SK-N-SH (cell line): Measurements from ENCODE around the gene USP40. TPM values are rescaled to one million over a fixed set of nuclear protein-coding genes. Genes with fewer than 3 reads are reported as not detected.

Experiments used
- CTCF ChIA-PET: fragments of 300-600, 350-600 bp; formaldehyde crosslinking; extraction: SDS; loops from one replicate; lab custom pipeline; 2021; lab: Yijun Ruan, JAX
- POLR2A ChIA-PET: fragments of 350-600 bp; sonication (Branson Sonifier 250); formaldehyde crosslinking; extraction: SDS; loops from one replicate; lab custom pipeline; 2020; ENCODE audit warnings: antibody characterized with exemption, inconsistent platforms; lab: Yijun Ruan, JAX
- DNase-seq: peaks from one replicate; pipeline ENCODE4 v3.0.0; 2012
- H2AFZ ChIP-seq: fragments of 200-600 bp; sonication (generic); 2 replicates; pipeline ENCODE4 v1.8.1; 2016; ENCODE audit warnings: antibody characterized with exemption, mild to moderate bottlenecking, low read depth
- H3F3A ChIP-seq: fragments of 200-600 bp; sonication (generic); replicated peaks from 2 replicates; pipeline ENCODE3; 2016; ENCODE audit warnings: antibody characterized with exemption, mild to moderate bottlenecking; ENCODE audit not compliant: insufficient read depth
- H3K27ac ChIP-seq, 2 experiments: fragments of 200-500 bp in 1 of 2; fragments of 200-600 bp in 1 of 2; sonication (Bioruptor generic) in 1 of 2; sonication (generic), shearing (Covaris generic) in 1 of 2; 2 replicates each; pipeline versions ENCODE4 v1.5.1 to v1.6.1; 2014 to 2016; ENCODE audit warnings: low read depth in 2 of 2, inconsistent platforms in 1 of 2, low read length in 1 of 2, mild to moderate bottlenecking in 1 of 2, mixed read lengths in 1 of 2
- H3K27me3 ChIP-seq: fragments of 200-600 bp; sonication (generic), shearing (Covaris generic); 2 replicates; pipeline ENCODE4 v1.6.1; 2016; ENCODE audit warnings: mixed run types; ENCODE audit not compliant: insufficient read depth
- H3K36me3 ChIP-seq, 2 experiments: fragments of 200-500 bp in 1 of 2; fragments of 200-600 bp in 1 of 2; sonication (Bioruptor generic) in 1 of 2; sonication (generic) in 1 of 2; replicated peaks in 1 of 2; 2 replicates each; pipeline versions ENCODE3 to v1.5.1; 2014 to 2016; ENCODE audit warnings: low read length in 1 of 2, mild to moderate bottlenecking in 1 of 2; ENCODE audit not compliant: insufficient read depth in 2 of 2, control insufficient read depth in 1 of 2
- H3K4me1 ChIP-seq, 2 experiments: fragments of 200-500 bp in 1 of 2; fragments of 200-600 bp in 1 of 2; sonication (Bioruptor generic) in 1 of 2; sonication (generic), shearing (Covaris generic) in 1 of 2; 2 replicates each; pipeline versions ENCODE4 v1.5.1 to v1.6.1; 2014 to 2016; ENCODE audit warnings: low read depth in 1 of 2, low read length in 1 of 2, mixed run types in 1 of 2; ENCODE audit not compliant: insufficient read depth in 2 of 2, control insufficient read depth in 1 of 2
- H3K4me2 ChIP-seq: fragments of 200-600 bp; sonication (generic), shearing (Covaris generic); 2 replicates; pipeline ENCODE4 v1.6.1; 2017; ENCODE audit warnings: mixed run types
- H3K4me3 ChIP-seq, 2 experiments: fragments of 200-500 bp in 1 of 2; fragments of 200-600 bp in 1 of 2; sonication (Bioruptor generic) in 1 of 2; sonication (generic), shearing (Covaris generic) in 1 of 2; 2 replicates each; pipeline versions ENCODE4 v1.5.1 to v1.8.1; 2014 to 2016; ENCODE audit warnings: low read depth in 2 of 2, inconsistent platforms in 1 of 2, low read length in 1 of 2, mild to moderate bottlenecking in 1 of 2, mixed read lengths in 1 of 2, moderate library complexity in 1 of 2
- H3K79me2 ChIP-seq: fragments of 200-600 bp; sonication (generic); 2 replicates; pipeline ENCODE4 v1.8.1; 2017; ENCODE audit warnings: mild to moderate bottlenecking; ENCODE audit not compliant: insufficient read depth
- H3K9ac ChIP-seq: fragments of 200-600 bp; sonication (generic); 2 replicates; pipeline ENCODE4 v1.6.1; 2017; ENCODE audit warnings: mixed run types
- H3K9me2 ChIP-seq: fragments of 200-600 bp; sonication (generic); 2 replicates; pipeline ENCODE4 v1.6.1; 2017; ENCODE audit warnings: mixed run types
- H3K9me3 ChIP-seq: fragments of 200-600 bp; sonication (generic); 2 replicates; pipeline ENCODE4 v1.6.1; 2017; ENCODE audit warnings: mixed run types, mild to moderate bottlenecking, moderate library complexity
- H4K20me1 ChIP-seq: fragments of 200-600 bp; sonication (generic); 2 replicates; pipeline ENCODE4 v1.6.1; 2017; ENCODE audit warnings: mild to moderate bottlenecking, mixed run types; ENCODE audit not compliant: insufficient read depth
- ELF1 ChIP-seq: IDR thresholded peaks from 2 replicates; pipeline ENCODE4 v1.4.0; 2012
- EP300 ChIP-seq, 2 experiments: IDR thresholded peaks; 2 replicates each; pipeline versions ENCODE4 v1.4.0 to v1.6.1; 2012; ENCODE audit warnings: borderline replicate concordance in 1 of 2, low read depth in 1 of 2, low read length in 1 of 2
- EZH2phosphoT487 ChIP-seq: fragments of 200-600 bp; sonication (generic); IDR thresholded peaks from 2 replicates; pipeline ENCODE4 v1.6.1; 2017; ENCODE audit warnings: low read depth, mixed run types, mild to moderate bottlenecking, antibody characterized with exemption, moderate library complexity, borderline replicate concordance
- FOSL2 ChIP-seq: IDR thresholded peaks from 2 replicates; pipeline ENCODE4 v1.4.0; 2012; ENCODE audit warnings: low read depth, mild to moderate bottlenecking, moderate library complexity, borderline replicate concordance
- FOXJ3 ChIP-seq: sonication (generic); formaldehyde crosslinking; IDR thresholded peaks from 2 replicates; pipeline ENCODE4 v1.5.1; 2020; ENCODE audit warnings: mild to moderate bottlenecking, missing genetic modification reagents
- FOXM1 ChIP-seq: IDR thresholded peaks from 2 replicates; pipeline ENCODE4 v1.4.0; 2012; ENCODE audit warnings: low read depth, mild to moderate bottlenecking
- GABPA ChIP-seq: IDR thresholded peaks from 2 replicates; pipeline ENCODE4 v1.4.0; 2012; ENCODE audit warnings: low read depth, mild to moderate bottlenecking
- GATA2 ChIP-seq: sonication (generic); formaldehyde crosslinking; IDR thresholded peaks from 2 replicates; pipeline ENCODE4 v1.5.0; 2020; ENCODE audit warnings: mild to moderate bottlenecking, missing genetic modification reagents
- MAX ChIP-seq: IDR thresholded peaks from 2 replicates; pipeline ENCODE4 v1.4.0; 2012; ENCODE audit warnings: low read depth
- MEF2A ChIP-seq: IDR thresholded peaks from 2 replicates; pipeline ENCODE4 v1.4.0; 2012; ENCODE audit warnings: low read depth, borderline replicate concordance
- MXI1 ChIP-seq: IDR thresholded peaks from 2 replicates; pipeline ENCODE4 v1.6.1; 2012; ENCODE audit warnings: mild to moderate bottlenecking, low read depth, low read length, improper control_type of control experiment
- NFIC ChIP-seq: IDR thresholded peaks from 2 replicates; pipeline ENCODE4 v1.4.0; 2012; ENCODE audit warnings: borderline replicate concordance
- NRF1 ChIP-seq: IDR thresholded peaks from 2 replicates; pipeline ENCODE4 v1.6.1; 2012; ENCODE audit warnings: low read depth, mild to moderate bottlenecking, low read length
- PBX3 ChIP-seq: IDR thresholded peaks from 2 replicates; pipeline ENCODE4; 2012
- RAD21 ChIP-seq: IDR thresholded peaks from 2 replicates; pipeline ENCODE4 v1.6.1; 2012; ENCODE audit warnings: mild to moderate bottlenecking, low read length
- RCOR1 ChIP-seq: fragments of 150-350 bp; IDR thresholded peaks from 2 replicates; pipeline ENCODE4 v1.6.1; 2017; ENCODE audit warnings: antibody characterized with exemption, low read length
- RFX5 ChIP-seq: IDR thresholded peaks from 2 replicates; pipeline ENCODE4 v1.6.1; 2012; ENCODE audit warnings: mild to moderate bottlenecking, improper control_type of control experiment, low read length
- RXRA ChIP-seq: IDR thresholded peaks from 2 replicates; pipeline ENCODE4 v1.4.0; 2012; ENCODE audit warnings: low read depth, mild to moderate bottlenecking, borderline replicate concordance
- TCF12 ChIP-seq: IDR thresholded peaks from 2 replicates; pipeline ENCODE4 v1.4.0; 2012
- WGBS: methylation state at CpG from one replicate; pipeline ENCODE4 v1.1.6; 2017; ENCODE audit warnings: low lambda C conversion rate; 5-methylcytosine and 5-hydroxymethylcytosine counted together
- polyA plus RNA-seq, 3 experiments: library from polyadenylated mRNA; depleted of rRNA; stranded (reverse); fragments of >200 nt; gene quantifications; 2 replicates each; pipeline ENCODE4 v1.2.3, GENCODE V29; 2012
- TF ChIP-seq, protein P1 (sequence below): fragments of 150-350 bp; IDR thresholded peaks from 2 replicates; pipeline ENCODE4 v1.6.1; 2016; ENCODE audit warnings: mild to moderate bottlenecking, low read depth, low read length
- TF ChIP-seq, protein P2 (sequence below): IDR thresholded peaks from 2 replicates; pipeline ENCODE4 v1.4.0; 2012; ENCODE audit warnings: low read depth, borderline replicate concordance
- TF ChIP-seq, protein P3 (sequence below): IDR thresholded peaks from 2 replicates; pipeline ENCODE4 v1.4.0; 2012; ENCODE audit warnings: low read depth, borderline replicate concordance

Gene USP40
- polyA plus RNA-seq, 1 of the 3 experiments (the other 2 are of a cell fraction): 37.0 TPM

GRCh38 chr2:233469261-233470010, 97.1 kb downstream of the USP40 start:
- Histone ChIP-seq H2AFZ (no peak overlapping the region), H3K4me1 (peaks cover 0 to 5% of the 10 kb centered on the region in 2 experiments; a peak in 1 of 4 replicates), H3K27me3 (no peaks in the 10 kb centered on the region), H3F3A (peaks cover 5% of the 10 kb centered on the region), H3K79me2 (no peaks in the 10 kb centered on the region), H3K4me3 (no peak overlapping the region), H4K20me1 (no peaks in the 10 kb centered on the region), H3K9me2 (no peaks in the 10 kb centered on the region), H3K36me3 (peaks cover 10 to 49% of the 10 kb centered on the region in 2 experiments), H3K9me3 (no peaks in the 10 kb centered on the region), H3K27ac (no peak overlapping the region; a peak in 1 of 4 replicates), H3K4me2 (no peak overlapping the region), H3K9ac (no peak overlapping the region)
- DNase-seq: peak; percentile 64
- 80% methylated on average over 16 of the region's 32 CpGs for WGBS
- no peak for TF ChIP-seq TCF12
- TF ChIP-seq, protein P1, sequence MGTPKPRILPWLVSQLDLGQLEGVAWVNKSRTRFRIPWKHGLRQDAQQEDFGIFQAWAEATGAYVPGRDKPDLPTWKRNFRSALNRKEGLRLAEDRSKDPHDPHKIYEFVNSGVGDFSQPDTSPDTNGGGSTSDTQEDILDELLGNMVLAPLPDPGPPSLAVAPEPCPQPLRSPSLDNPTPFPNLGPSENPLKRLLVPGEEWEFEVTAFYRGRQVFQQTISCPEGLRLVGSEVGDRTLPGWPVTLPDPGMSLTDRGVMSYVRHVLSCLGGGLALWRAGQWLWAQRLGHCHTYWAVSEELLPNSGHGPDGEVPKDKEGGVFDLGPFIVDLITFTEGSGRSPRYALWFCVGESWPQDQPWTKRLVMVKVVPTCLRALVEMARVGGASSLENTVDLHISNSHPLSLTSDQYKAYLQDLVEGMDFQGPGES: no peak
- POLR2A ChIA-PET: interaction anchor here (1.0 kb wide), 1 partner anchor 82 kb away, joined by 3 read pairs; no protein-coding TSS in a partner anchor
- CTCF ChIA-PET: interaction anchor here (0.6 to 0.8 kb wide), 2 partner anchors 26 to 1549 kb away, joined by 3 read pairs; no protein-coding TSS in a partner anchor

- WGBS: 100% methylated on average over 4 of the region's 8 CpGs
- H2AFZ ChIP-seq: no peak overlapping the region
- TF ChIP-seq FOXM1: no peak
- no peak for TF ChIP-seq RFX5
- TF ChIP-seq MEF2A: no peak
- TF ChIP-seq RCOR1: no peak
- no peak for TF ChIP-seq MXI1
- TF ChIP-seq EZH2phosphoT487: no peak
- no peak for TF ChIP-seq NRF1
- TF ChIP-seq NFIC: no peak
- TF ChIP-seq, protein P2, sequence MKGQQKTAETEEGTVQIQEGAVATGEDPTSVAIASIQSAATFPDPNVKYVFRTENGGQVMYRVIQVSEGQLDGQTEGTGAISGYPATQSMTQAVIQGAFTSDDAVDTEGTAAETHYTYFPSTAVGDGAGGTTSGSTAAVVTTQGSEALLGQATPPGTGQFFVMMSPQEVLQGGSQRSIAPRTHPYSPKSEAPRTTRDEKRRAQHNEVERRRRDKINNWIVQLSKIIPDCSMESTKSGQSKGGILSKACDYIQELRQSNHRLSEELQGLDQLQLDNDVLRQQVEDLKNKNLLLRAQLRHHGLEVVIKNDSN: no peak
- TF ChIP-seq, protein P3, sequence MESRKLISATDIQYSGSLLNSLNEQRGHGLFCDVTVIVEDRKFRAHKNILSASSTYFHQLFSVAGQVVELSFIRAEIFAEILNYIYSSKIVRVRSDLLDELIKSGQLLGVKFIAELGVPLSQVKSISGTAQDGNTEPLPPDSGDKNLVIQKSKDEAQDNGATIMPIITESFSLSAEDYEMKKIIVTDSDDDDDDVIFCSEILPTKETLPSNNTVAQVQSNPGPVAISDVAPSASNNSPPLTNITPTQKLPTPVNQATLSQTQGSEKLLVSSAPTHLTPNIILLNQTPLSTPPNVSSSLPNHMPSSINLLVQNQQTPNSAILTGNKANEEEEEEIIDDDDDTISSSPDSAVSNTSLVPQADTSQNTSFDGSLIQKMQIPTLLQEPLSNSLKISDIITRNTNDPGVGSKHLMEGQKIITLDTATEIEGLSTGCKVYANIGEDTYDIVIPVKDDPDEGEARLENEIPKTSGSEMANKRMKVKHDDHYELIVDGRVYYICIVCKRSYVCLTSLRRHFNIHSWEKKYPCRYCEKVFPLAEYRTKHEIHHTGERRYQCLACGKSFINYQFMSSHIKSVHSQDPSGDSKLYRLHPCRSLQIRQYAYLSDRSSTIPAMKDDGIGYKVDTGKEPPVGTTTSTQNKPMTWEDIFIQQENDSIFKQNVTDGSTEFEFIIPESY: no peak
- TF ChIP-seq RXRA: no peak
- TF ChIP-seq EP300 (IDR thresholded peaks at IDR 0.05; ENCODE audit: borderline replicate concordance in 1 of 2, low read depth in 1 of 2, low read length in 1 of 2): no peak
- no peak for TF ChIP-seq FOXJ3
- TF ChIP-seq FOSL2: no peak
- no peak for TF ChIP-seq MAX
- TF ChIP-seq PBX3: no peak
- TF ChIP-seq GATA2 (CRISPR knock-in tag): no peak
- TF ChIP-seq RAD21: no peak
- TF ChIP-seq GABPA: no peak
- TF ChIP-seq ELF1: no peak
- no peak overlapping the region; a peak in 1 of 4 replicates for H3K27ac ChIP-seq
- DNase-seq: no peak
- no peak overlapping the region for H3K4me2 ChIP-seq
- no peaks in the 10 kb centered on the region for H3K27me3 ChIP-seq
- peaks cover 10 to 57% of the 10 kb centered on the region in 2 experiments for H3K36me3 ChIP-seq
- H3F3A ChIP-seq: peaks cover 5% of the 10 kb centered on the region
- ChIA-PET CTCF (no interaction called here), POLR2A (interaction anchor here (1.0 kb wide), 1 partner anchor 81 kb away, joined by 3 read pairs; no protein-coding TSS in a partner anchor)
- peaks cover 0 to 5% of the 10 kb centered on the region in 2 experiments; a peak in 1 of 4 replicates for H3K4me1 ChIP-seq
- H3K4me3 ChIP-seq: no peak overlapping the region
- H3K9ac ChIP-seq: no peak overlapping the region
- H3K9me3 ChIP-seq: no peaks in the 10 kb centered on the region
- no peaks in the 10 kb centered on the region for H3K9me2 ChIP-seq
- H3K79me2 ChIP-seq: no peaks in the 10 kb centered on the region
- no peaks in the 10 kb centered on the region for H4K20me1 ChIP-seq
Observed at GRCh38 chr2:233468741-233469110, 97.9 kb downstream of the USP40 start.
